Hematopoietic multipotent progenitor cell (in vitro differentiated cells): ENCODE measurements around the gene DARS1. TPM values are rescaled to one million over a fixed set of nuclear protein-coding genes. Genes with fewer than 3 reads are reported as not detected.
A peak's percentile ranks its signal among the peaks of the same experiment; 100 is the strongest.

ENCODE experiments used
- DNase-seq, 3 donors: peaks; one replicate each; pipeline ENCODE4 v3.0.0-alpha.2; 2011 to 2015; ENCODE audit warnings: low read depth in 2 of 3, low spot score in 2 of 3
- total RNA-seq: library from RNA; depleted of rRNA; stranded (reverse); fragments of >200 nt; gene quantifications from one replicate; pipeline ENCODE4 v1.2.3, GENCODE V29; 2012

DARS1 gene
- total RNA-seq, 1 donor: 57.6 TPM

DNA sequence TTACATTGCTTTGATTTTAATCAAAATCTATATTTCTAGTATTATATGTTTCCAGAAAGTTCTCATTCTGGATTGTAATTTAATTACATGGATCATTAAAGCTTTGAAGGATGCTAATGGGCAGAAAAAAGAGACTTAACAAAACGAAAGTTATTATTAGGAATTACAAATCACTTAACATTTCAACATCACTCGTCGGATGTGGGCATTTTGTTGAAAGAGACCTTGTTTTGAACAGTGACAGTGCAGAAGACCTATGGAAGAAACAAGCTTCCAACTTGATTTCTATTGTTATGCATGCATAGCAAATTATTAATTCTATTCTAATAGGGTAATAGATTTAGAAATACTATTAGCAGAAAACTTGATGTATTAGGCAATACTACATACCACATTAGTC lies 31.4 kb upstream of the DARS1 start:
- no peak for DNase-seq

DNA sequence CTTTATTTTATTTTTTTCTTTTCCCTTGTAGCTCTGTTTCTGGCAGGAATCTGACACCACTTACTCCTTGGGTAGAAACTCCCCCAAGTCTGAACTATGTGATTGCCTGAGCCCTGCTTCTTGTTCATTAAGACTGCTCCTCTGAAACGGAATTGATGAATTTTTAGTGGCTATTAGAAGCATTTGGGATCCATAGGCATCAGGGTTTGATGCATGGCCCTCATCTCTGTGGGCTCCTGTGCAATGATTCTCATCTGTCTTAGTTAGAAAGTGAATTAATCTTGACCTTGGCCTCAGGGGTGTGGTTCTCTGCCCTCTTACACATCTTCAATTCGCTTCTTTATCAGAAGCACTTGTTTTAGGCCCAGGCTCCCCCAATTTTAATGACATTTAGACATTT lies 31.0 kb upstream of the DARS1 start:
- DNase-seq: no peak

DNA sequence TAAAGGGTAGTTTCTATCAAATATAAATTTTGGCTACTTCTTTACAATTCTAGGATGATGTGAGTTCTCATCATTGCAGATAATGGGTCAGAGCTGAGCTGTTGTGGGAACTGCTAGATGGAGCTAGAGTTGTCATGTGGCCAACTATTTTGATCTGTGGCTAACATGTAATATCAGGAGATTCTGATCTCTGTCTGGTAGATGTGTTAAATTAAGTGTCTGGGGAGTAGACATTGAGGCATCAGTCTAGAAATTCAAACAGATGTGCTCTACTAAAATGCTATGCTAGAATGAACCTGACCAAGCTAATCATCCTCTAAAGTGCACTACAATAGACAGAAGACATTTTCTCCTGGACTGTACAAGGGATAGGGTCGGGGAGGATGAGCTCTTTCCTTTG lies 30.3 kb upstream of the DARS1 start:
- no peak for DNase-seq

DNA sequence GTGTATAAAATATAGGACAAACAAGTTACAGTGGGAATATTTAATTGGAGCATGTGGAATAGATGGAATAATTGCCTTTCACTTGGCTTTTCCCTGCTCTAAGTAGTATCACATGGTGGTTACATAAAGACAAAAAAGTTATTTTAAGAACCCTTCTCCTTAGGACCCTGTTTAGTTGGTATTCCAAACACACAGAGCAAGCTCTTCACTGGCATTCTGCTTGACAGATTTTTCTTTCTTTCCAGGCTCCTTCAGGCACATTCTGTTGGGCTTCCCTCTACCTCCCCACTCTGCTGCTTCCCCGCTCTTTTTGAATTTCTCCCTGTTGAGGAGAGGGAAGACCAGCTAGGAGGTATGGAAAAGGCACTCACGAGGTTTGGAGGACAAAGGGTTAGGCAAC lies 29.0 kb upstream of the DARS1 start:
- no peak for DNase-seq

DNA sequence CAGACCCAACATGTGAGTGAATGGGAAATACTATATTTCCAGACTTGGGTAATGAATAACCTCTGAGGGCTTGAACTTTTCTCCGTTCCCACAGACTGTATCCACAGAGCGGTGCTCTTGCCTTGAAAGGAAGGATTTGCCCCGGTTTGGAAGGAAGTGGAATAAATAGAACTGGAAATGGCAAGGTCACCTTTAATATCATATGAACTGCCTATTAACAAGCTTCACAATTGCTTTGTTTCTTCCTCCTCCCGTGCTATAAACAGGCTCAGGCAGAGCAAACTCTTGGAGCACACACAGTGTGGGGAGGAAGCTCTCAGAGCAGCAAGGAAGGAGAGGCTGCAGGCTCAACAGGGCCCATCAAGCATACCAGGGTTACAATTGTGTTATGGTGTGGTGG lies 28.5 kb upstream of the DARS1 start:
- DNase-seq: no peak

DNA sequence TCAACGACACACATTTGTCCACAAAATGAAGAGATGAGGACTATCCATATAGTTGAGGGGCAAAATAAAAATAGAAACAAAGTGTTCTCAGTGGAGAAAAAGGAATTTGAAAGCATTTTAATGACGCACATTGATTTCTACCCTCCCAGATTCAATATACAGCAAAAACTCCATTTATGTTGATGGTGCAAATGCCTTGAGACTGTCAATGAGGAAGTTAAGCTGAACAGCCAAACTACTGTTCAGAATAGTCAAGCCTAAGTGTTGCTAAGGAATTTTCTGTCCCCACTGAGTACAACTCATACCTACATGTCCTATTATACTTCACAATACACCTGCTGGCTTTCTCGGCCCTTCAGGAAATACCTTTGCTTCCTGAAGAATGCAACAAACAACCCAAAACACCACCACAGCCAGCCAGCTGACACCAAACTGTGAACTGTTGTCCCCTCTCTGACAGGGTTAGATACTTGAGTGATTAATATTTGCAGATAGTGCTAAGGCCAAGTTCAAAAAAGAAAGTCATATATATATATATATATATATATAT lies 27.8 kb upstream of the DARS1 start:
- DNase-seq: no peak

DNA sequence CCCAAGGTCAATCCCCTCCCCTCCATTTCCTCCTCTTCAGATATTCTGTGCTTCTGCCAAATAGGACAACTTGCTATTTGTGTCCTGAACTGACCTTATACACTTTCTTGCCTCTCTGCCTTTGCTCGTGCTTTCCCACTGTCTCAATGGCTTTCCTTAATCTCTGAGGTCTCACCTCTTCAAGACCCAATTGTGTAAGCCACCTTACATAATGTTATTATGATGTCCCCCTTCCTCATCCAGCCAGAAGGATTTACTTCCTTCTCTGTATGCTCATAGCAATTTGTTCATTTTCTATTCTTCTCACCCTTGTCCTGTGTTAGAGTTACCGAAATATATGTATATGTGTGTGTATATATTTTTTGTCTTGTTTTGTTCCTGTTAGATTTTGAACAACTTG lies 26.9 kb upstream of the DARS1 start:
- DNase-seq: no peak

DNA sequence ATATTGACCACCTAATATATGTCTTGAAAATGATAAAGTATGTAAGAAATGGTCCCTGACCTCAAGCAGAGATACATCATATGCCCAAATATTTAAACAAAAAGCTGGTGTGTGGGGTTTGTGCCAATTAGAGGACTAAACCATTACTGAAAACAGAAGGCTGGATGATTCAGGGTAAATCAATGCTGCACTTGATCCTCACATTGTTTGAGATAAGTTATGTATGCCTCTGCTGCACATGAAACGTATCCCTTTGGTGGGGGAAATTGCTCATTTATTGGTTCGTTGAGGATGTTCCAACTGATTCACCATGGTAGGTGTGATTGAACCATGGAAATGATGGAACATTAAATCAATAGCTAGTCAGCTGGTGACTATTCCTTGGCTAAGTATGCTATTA lies 24.7 kb upstream of the DARS1 start:
- DNase-seq: no peak

DNA sequence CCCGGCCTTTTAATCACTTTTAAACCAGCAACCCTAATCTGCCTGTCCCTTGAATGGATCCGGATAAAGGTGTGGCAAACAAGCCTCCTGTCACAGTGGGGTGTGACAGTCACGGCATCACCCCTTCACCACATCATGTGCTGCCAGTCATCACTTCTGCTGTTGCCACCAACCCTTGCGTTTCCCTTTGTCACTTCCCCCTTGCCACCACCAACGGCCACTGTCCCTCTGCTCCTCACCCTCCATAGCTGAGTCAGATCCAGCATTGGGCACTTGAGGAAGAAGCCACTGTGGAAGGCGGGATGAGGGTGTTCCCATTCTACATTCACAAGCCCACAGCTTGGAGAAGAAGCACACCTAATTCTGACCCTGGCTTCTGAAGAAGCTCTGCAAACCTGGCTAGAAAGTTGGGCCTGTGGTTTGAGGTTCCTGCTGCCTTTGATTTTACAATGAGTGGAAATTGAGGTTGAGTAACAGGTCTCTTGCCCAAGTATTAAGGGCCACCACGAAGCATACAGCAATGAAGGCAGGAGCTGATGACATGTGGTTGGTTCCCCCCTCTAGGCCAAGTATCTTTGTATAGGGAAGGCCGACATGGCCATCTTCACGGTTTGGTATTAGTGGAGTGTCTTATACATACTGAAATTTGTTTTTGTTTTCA lies 22.9 kb upstream of the DARS1 start:
- peak; percentile 25 to 97 (median 96) for DNase-seq

DNA sequence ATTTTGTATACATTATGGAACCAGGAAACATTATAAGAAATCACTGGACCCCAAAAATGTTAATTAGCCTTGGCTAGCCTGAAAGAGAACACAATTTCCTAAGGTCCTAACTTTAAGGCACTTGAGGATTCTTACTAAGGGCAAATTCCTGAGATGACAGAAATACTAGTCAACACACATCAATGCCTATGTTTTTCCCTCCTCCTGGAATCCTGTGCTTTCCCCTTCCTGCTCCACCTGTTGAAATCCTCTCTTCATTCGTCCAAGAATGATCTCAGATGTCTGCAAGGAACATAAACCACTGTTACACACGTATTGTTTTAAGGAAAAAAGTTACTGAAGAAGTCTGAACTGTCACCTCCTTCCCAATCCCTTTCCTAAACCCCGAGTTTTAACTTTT lies 21.2 kb upstream of the DARS1 start:
- DNase-seq: no peak

DNA sequence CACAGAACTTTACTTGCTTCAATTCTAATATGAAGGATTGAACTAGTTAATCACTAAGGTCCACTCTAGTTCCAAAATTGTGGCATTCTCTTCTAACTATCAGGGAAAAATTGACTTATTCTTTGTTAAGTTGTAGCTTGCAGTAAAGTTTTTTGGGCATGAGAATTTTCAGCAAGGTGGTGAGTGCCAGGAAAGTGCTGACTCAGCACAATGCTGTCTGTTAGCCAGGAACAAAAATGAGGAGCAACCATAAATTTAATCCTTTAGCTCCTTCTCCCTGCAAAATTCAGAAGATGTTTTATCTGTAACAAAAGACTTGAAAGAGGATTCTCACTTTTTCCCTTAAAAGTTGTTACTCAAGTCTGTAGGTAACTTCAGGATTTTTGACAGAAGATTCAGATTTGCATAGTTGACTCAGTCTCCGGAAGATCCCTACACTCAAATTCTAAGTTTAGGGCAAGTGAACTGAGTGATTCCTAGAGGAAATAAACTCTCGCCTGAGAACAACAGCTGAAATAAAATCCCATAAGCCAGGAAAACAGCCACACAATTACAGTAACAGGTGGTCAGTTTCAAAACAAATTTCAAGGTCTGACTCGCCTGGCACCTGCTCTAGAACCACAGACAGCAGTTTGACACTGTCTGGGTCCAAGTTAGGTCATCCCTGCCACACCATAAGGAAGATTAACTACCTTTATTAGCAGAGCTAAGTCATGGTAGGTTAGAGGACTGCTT lies 20.2 kb upstream of the DARS1 start:
- no peak for DNase-seq

DNA sequence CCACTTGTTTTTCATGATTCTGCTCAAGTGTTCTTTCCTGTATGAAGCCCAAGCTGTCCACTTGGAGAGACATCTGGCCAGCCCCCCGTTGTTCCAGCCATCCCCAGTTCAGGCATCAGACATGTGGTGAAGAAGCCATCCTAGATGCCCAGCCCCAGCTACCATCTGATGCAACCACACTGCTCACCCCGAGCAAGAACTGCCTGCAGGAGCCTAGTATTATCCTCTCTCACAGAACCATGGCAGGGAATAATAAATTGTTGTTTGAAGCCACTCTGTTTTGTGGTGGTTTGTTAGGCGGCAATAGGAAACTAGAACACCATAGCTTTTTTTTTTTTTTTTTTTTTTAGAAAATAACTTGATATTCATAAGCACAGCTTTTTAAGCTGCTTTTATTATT lies 19.5 kb upstream of the DARS1 start:
- peak in 1 of 3 donors; percentile 36 for DNase-seq

DNA sequence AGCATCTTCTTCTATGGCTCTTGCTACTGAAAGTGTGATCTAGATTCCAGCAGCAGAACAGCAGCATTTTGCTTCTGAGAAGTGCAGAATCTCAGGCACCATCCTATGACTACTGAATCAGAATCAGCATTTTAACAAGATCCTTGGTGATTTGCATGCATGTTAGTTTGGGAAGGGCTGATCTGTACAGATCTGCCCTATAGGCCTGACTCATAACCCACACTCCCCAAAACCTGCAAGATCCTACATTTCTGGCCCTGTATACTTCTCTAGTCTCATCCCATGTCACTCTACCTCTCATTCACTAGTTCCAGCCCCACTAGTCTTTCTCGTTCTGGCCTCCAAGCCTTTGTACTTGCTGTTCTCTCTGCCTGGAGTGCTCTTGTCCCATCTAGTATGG lies 15.7 kb upstream of the DARS1 start:
- DNase-seq: no peak

DNA sequence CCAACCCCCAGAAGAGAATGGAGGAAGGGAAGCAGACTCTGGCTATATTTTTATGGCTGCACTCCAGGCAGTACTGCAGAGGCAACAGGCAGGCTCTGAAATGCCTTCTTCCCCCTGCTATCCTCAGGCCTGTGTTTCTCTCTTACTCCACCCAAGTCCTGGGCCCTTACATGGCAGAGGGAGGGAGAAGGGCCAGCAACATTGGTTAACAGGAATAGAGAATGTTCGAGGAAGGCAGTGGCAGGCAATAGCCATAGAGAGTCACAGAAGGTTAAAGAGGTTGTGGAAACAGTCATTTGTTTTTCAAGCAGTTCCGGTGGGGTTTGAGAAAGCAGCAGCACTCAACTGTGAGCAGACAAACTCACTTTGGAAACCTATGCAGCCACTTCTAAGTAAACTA lies 15.1 kb upstream of the DARS1 start:
- DNase-seq: no peak

DNA sequence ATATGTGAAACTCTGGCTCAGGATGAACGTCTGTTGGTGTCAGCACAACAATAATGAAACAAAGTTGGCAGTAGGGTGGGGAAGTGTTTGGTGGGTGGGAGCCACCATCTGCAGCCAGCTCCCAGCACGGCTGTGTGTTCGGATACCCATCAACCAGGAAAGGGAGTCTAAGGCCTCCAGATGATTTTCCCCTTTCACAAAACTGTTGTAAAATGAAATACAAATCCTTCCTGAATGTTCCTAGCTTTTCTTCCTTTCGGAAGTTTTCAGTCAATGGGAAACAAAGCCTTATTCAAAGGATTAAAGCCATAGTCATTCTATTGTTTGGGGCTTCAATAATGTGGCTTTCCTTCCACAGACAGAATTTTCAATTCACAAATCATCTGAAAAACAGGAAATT lies 14.5 kb upstream of the DARS1 start:
- DNase-seq: no peak

DNA sequence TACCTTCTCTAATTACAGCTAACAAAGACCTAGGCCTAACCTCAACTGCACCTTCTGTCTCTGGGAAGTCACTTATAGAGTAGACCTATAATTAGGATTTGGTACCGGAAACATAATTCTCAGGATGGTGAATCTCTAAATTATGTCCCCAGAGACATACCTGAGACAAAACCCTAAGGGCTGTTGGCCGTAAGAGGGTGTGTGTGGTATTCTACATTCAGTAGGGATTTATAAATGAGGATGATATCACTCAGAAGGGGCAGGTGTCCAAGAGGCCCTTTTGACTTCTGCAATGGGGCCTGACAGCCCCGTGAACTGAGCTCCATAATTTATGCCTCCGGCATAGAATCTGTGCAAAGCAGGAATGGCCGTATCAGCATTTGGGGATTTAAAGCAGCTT lies 13.5 kb upstream of the DARS1 start:
- no peak for DNase-seq

DNA sequence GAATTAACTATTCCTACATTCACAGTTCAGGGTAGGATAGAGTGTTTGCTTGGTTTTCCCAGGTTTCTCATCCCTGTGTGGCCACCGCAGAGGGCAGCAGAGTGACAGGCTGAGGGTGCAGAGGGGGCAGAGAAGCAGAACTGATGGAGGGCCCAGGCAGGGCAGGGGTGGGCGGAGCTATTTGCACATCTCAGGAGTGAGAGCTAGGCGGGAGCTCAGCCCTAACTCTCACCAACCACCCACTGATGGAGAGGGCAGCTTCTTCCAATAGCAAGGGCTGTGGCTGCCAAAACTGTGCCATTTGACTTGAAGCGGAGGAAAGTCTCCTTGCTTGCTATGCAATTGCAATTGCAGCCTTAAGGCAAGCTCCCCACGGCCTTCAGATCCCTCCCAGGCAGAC lies 12.0 kb upstream of the DARS1 start:
- DNase-seq: peak in 2 of 3 donors; percentile 59 to 78

DNA sequence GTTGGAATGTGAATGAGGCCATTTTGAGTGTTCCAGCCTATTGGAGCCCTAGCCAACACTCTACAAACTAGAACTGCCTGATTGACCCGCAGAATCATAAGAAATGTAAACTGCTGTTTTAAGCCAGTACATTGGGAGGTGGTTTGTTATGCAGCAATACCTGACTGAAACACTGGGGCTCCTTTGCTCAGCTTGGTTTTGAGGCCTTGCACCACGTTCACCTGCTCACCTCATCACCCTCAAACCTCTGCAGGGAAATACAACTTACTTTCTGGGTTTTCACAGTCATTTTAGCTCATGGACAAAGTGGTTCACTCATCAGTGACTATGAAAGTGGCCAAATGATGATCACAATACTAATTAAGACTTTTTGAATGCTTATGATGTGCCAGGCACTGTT lies 10.9 kb upstream of the DARS1 start:
- no peak for DNase-seq

DNA sequence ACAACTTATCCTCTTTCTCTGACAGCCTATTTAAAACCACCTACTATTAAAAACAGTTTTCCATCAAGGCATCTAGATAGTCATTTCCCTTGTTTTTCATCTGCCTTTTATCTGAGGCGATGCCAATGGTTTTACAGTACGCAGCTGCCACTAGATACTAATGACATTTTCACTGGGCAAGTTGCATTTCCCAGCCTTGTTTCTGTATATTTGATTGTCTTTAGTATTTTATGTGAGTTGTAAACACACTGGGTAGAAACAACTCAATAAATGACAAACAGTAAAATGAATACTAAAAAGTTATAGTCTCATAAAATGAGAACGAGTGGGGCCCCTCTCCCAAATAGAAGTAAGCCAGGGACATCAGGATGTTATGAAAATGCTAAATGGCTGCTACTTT lies 8.9 kb upstream of the DARS1 start:
- DNase-seq: no peak

DNA sequence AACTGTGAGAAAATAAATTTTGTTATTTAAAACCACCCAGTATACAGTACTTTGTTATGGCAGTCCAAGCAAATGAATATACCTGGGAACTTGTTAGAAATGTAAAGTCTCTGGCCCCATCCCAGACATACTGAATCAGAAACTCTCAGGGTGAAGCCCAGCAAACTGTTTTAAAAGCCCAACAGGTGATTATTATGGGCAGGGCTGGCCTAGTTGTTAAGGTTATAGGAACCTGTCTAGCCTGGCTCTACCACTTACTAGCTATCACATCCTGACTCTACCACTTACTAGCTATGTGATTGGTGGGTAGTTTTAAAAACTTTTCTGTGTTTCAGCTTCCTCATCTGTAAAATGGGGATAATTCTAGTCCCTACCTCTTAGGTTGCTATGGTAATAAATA lies 8.0 kb upstream of the DARS1 start:
- DNase-seq: no peak

DNA sequence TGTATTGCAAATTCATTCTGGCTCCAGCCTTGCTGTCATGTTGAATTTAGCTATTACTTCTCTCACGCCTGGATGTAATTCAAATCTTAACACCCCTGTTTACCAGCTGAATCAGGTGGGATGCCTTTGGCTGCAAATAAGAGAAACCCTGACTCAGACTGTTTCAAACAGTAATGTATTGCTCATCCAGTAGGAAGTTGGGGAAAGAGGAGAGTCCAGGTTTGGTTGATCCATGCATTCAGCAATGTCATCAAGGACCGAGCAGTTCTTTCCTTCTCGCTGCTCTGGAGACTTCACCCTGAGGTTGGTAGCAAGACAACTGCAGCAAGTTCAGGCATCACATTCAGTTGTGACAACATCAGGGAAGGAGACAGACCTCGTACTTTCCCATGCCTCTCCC lies 6.4 kb upstream of the DARS1 start:
- DNase-seq: no peak

DNA sequence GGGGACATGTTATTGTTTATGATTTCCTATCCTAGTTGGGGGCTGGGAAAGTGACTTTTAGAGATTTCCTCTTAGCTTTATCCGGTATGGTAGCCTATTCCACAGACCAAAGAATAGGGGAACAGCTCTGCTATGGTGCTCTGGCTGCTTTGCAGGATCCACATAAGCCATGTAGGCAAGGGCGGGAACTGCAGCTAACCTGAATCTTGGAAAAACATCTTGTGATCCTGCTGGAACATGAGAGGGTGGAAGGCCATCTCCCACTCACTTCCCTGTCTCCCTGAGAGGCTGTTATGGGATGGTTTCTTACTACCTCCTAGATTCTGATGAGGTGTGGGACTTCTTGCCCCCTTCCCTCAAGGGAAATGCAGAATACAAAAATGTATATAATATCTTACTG lies 2.0 kb upstream of the DARS1 start:
- DNase-seq: no peak
